Measurements from ENCODE around the gene NCEH1. TPM values are rescaled to one million over a fixed set of nuclear protein-coding genes. Genes with fewer than 3 reads are reported as not detected.

Gene NCEH1
- total and polyA plus RNA-seq, 2 of the 13 experiments (the other 11 are each of a cell fraction or from before 2014, with no cell fraction given), result 12.9 to 21.4 TPM

DNA sequence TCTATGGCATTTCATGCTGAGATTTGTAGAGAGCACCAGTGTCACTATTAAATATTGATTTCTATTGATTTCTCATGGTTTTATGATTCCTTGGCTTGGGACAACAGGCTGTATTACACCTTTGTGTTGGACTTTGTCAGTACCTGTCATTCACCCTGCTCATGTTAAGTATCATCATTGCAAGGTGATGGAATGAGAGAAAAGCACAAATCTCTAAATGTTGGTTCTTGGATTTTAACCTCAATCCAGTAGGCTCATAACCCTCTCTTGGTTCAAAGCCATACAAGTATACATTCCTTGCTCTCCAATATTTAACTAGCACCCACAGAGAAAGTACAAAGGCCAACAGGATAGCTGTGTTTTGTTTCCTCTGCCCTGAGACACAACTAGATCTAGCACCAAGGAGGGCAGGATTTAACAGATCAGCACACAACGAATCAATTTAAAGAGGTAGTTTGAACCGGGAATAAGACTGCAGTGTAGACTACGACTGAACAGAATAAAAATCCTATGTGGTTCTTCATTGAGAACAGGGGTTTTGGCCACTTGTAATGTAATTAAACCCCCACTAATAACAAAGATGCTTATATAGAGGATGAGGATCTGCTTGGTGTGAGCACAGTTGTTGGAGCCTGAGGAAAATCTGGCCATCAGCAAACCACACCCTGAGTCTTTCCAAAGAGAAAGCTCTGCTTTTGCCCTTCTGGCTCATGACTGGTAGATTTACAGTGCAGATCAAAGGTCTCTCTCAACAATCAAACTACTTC lies 109.6 kb downstream of the NCEH1 start (continued):
- TF ChIP-seq, protein P1, sequence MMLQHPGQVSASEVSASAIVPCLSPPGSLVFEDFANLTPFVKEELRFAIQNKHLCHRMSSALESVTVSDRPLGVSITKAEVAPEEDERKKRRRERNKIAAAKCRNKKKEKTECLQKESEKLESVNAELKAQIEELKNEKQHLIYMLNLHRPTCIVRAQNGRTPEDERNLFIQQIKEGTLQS (CRISPR knock-in tag; IDR thresholded peaks at IDR 0.05), result no peak
- TF ChIP-seq PTBP1 (IDR thresholded peaks at IDR 0.05; ENCODE audit: low read depth, low read length, poor library complexity, severe bottlenecking), result no peak
- TF ChIP-seq, protein P2, sequence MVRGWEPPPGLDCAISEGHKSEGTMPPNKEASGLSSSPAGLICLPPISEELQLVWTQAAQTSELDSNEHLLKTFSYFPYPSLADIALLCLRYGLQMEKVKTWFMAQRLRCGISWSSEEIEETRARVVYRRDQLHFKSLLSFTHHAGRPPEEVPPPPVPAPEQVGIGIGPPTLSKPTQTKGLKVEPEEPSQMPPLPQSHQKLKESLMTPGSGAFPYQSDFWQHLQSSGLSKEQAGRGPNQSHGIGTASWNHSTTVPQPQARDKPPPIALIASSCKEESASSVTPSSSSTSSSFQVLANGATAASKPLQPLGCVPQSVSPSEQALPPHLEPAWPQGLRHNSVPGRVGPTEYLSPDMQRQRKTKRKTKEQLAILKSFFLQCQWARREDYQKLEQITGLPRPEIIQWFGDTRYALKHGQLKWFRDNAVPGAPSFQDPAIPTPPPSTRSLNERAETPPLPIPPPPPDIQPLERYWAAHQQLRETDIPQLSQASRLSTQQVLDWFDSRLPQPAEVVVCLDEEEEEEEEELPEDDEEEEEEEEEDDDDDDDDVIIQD (CRISPR knock-in tag; IDR thresholded peaks at IDR 0.05; ENCODE audit: low read depth), result no peak
- peak; percentile 49 for TF ChIP-seq MIXL1 (CRISPR knock-in tag; IDR thresholded peaks at IDR 0.05)
- TF ChIP-seq HES4 (CRISPR knock-in tag; IDR thresholded peaks at IDR 0.05; ENCODE audit: borderline replicate concordance), result no peak
- peak; percentile 53; the same call in 1 of the 2 replicates for TF ChIP-seq ZBTB20 (CRISPR knock-in tag; IDR thresholded peaks at IDR 0.05; ENCODE audit: borderline replicate concordance, low read depth)
- TF ChIP-seq MIER2 (CRISPR knock-in tag; IDR thresholded peaks at IDR 0.05), result no peak
- TF ChIP-seq ZNF441 (CRISPR knock-in tag; IDR thresholded peaks at IDR 0.05; ENCODE audit: borderline replicate concordance), result 0 out of 2 replicates have a peak, but pooled peaks have one; percentile 30
- no peak for TF ChIP-seq ZNF839 (CRISPR knock-in tag; IDR thresholded peaks at IDR 0.05; ENCODE audit: borderline replicate concordance)
- no peak for TF ChIP-seq RFXANK (CRISPR knock-in tag; IDR thresholded peaks at IDR 0.05)
- TF ChIP-seq DR1 (CRISPR knock-in tag; IDR thresholded peaks at IDR 0.05), result no peak
- TF ChIP-seq BCL6 (CRISPR knock-in tag; IDR thresholded peaks at IDR 0.05), result peak; percentile 41; the same call in 1 of the 2 replicates
- TF ChIP-seq, protein P3, sequence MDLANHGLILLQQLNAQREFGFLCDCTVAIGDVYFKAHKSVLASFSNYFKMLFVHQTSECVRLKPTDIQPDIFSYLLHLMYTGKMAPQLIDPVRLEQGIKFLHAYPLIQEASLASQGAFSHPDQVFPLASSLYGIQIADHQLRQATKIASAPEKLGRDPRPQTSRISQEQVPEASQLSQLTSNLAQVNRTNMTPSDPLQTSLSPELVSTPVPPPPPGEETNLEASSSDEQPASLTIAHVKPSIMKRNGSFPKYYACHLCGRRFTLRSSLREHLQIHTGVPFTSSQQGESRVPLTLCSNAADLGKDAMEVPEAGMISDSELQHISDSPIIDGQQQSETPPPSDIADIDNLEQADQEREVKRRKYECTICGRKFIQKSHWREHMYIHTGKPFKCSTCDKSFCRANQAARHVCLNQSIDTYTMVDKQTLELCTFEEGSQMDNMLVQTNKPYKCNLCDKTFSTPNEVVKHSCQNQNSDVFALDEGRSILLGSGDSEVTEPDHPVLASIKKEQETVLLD (CRISPR knock-in tag; IDR thresholded peaks at IDR 0.05; ENCODE audit: low read depth), result no peak
- TF ChIP-seq, protein P4, sequence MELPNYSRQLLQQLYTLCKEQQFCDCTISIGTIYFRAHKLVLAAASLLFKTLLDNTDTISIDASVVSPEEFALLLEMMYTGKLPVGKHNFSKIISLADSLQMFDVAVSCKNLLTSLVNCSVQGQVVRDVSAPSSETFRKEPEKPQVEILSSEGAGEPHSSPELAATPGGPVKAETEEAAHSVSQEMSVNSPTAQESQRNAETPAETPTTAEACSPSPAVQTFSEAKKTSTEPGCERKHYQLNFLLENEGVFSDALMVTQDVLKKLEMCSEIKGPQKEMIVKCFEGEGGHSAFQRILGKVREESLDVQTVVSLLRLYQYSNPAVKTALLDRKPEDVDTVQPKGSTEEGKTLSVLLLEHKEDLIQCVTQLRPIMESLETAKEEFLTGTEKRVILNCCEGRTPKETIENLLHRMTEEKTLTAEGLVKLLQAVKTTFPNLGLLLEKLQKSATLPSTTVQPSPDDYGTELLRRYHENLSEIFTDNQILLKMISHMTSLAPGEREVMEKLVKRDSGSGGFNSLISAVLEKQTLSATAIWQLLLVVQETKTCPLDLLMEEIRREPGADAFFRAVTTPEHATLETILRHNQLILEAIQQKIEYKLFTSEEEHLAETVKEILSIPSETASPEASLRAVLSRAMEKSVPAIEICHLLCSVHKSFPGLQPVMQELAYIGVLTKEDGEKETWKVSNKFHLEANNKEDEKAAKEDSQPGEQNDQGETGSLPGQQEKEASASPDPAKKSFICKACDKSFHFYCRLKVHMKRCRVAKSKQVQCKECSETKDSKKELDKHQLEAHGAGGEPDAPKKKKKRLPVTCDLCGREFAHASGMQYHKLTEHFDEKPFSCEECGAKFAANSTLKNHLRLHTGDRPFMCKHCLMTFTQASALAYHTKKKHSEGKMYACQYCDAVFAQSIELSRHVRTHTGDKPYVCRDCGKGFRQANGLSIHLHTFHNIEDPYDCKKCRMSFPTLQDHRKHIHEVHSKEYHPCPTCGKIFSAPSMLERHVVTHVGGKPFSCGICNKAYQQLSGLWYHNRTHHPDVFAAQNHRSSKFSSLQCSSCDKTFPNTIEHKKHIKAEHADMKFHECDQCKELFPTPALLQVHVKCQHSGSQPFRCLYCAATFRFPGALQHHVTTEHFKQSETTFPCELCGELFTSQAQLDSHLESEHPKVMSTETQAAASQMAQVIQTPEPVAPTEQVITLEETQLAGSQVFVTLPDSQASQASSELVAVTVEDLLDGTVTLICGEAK (IDR thresholded peaks at IDR 0.05), result no peak
- TF ChIP-seq, protein P4 (CRISPR knock-in tag; IDR thresholded peaks at IDR 0.05), result no peak
- TF ChIP-seq HMGA1 (CRISPR knock-in tag; conservative IDR thresholded peaks at IDR 0.05), result no peak
- no peak for TF ChIP-seq ZFP1 (CRISPR knock-in tag; IDR thresholded peaks at IDR 0.05)
